Subcutaneous adipose tissue (tissue), 4 donors: Measurements from ENCODE around the gene CRACR2A. TPM values are rescaled to one million over a fixed set of nuclear protein-coding genes. Genes with fewer than 3 reads are reported as not detected.

ENCODE experiments used
- CTCF ChIP-seq: fragments of 450-650 bp; IDR thresholded peaks from one replicate; pipeline ENCODE4 v1.5.1; 2016; ENCODE audit warnings: low read depth, mild to moderate bottlenecking, control low read depth, antibody characterized with exemption, moderate library complexity
- total RNA-seq, 4 donors: library from RNA; depleted of rRNA; stranded (reverse); fragments of >200 nt; gene quantifications; one replicate each; pipeline ENCODE4 v1.1.0, GENCODE V29; 2016

The CRACR2A gene
- total RNA-seq, 4 donors from 2014 or later, result 3.8 to 6.8 (median 6.2) TPM

DNA sequence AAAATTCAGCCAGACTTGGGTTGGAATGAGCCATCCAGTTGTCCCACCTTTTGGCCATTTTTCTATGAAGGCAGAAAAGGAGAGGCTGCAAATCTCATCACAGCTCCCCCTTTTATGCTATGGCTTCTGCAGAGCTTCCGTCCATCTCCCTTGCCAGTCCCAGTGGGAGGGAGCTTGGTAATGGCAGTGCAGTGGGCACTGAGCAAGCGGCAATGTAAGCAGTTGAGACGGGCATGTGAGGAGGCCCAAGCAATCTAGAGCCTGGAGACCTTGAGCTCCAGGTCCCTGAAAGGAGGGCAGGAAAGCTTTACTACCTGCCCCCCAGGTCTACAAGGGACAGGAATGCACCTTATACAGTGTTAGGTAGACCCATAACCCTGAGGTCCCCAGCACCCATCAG lies 73.1 kb downstream of the CRACR2A start:
- no peak for TF ChIP-seq CTCF

GRCh38 chr12:3677609-3678008 lies 75.3 kb downstream of the CRACR2A start:
- TF ChIP-seq CTCF, result no peak

DNA sequence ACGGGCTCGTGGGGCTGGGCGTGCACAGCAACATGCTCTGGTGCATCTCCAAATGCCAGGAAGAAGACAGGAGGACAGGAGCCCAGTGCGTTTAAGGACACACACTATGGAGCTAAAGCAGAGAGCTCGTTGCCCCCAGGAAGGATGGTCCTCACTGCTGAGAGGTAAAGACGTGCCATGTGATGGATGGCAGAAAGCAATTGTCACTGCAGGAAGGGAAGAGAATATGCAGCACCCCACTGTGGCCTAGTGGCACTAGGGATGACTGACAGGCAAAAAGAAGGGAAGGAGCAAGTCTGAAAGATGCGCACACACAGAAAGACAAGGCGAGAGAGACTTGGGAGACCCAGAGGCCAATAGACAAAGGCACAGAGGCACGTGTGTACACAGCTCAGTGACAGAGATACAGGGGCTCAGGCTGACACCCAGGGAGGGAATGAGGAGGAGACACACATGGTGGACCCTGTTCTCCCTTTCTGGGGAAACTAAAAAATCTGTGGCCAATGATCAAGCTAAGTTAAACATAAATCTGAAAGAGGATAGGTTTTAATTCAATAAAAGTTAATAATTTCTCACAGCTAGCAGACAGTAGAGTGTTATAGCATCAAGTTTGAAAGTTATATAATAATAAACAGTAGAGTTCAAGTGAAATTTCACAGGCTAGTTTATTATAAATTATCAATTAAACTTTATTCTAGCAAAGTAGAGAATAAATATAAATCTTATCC lies 78.8 kb downstream of the CRACR2A start:
- TF ChIP-seq CTCF, result no peak

- no peak for TF ChIP-seq CTCF
Measured at GRCh38 chr12:3672113-3672509, 80.8 kb downstream of the CRACR2A start.

DNA sequence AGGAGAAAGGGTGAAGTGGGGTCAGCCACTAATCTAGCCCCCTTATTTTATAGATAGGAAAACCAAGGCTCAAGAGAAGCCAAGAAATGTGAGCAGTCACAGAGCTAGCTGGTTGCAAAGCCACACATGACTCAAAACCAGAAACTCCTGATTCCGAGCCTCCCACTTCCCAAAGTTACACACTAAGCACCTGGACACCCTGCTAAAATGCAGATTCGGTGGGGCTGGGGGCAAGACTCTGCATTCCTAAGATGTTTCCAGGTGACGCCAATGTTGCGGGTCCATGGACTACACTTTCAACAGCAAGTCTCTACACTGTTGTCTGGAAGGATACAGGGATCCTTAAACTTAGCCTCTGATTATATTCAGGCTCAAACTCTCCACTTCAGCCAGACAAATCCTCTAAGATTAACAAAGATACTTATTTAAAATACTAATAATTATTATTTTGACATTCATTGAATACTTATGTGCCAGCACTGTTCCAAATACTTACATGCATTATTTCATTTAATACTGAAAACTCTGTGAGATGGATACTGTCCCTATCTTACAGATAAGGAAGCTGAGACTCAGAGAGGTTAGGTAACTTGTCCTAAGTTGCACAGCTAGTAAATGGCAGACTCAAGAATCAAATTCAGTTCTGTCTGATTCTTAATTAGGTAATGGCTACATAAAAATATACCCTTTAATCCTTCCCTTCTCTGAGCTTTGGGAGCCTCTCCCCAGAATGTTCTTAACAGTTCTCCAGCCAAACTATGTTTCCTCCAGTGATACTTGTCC lies 81.4 kb downstream of the CRACR2A start:
- no peak for TF ChIP-seq CTCF

DNA sequence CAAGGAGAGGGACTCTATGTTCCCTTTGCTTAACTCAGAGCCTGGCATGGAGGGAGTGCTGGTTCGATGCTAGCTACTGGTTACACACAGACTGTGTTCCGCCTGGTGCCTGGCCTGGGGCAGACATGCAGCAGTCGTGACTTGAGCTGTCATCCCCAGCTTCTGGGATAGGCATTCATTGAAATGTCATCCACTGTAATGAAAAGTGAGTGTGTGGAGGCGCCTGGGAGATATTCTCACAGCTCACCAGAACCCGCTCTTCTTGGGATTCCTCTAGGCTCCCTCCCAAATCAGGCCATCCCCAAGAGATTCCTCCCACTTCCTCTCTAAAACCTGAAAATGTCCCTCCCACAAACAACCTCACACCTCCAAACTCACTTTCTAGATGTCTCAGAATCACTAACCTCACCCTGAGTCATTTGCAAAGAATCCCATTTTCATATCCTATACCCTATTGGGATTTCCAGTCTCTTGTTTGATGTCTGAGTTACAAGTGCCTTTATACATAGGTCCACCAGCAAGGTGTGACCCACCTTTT lies 82.8 kb downstream of the CRACR2A start:
- TF ChIP-seq CTCF, result no peak

- no peak for TF ChIP-seq CTCF
Measured at GRCh38 chr12:3669594-3669993, 83.3 kb downstream of the CRACR2A start.
